HL-60 (cell line): ENCODE data around the gene JDP2.

Experiments used
- GABPA ChIP-seq: IDR thresholded peaks from 2 replicates; pipeline ENCODE4 v1.6.1; 2012; ENCODE audit warnings: low read depth
- POLR2AphosphoS5 ChIP-seq: IDR thresholded peaks from 2 replicates; pipeline ENCODE4 v1.6.1; 2012; ENCODE audit warnings: low read depth
- REST ChIP-seq: IDR thresholded peaks from 2 replicates; pipeline ENCODE4 v1.6.1; 2012; ENCODE audit warnings: low read depth; ENCODE audit not compliant: insufficient replicate concordance
- TF ChIP-seq, protein P1 (sequence below): IDR thresholded peaks from one replicate; pipeline ENCODE4 v1.5.1; 2011; ENCODE audit warnings: low read length, control low read depth, inconsistent platforms; ENCODE audit not compliant: insufficient read depth

- TF ChIP-seq REST (no peak), POLR2AphosphoS5 (no peak), GABPA (no peak)
- TF ChIP-seq, protein P1, sequence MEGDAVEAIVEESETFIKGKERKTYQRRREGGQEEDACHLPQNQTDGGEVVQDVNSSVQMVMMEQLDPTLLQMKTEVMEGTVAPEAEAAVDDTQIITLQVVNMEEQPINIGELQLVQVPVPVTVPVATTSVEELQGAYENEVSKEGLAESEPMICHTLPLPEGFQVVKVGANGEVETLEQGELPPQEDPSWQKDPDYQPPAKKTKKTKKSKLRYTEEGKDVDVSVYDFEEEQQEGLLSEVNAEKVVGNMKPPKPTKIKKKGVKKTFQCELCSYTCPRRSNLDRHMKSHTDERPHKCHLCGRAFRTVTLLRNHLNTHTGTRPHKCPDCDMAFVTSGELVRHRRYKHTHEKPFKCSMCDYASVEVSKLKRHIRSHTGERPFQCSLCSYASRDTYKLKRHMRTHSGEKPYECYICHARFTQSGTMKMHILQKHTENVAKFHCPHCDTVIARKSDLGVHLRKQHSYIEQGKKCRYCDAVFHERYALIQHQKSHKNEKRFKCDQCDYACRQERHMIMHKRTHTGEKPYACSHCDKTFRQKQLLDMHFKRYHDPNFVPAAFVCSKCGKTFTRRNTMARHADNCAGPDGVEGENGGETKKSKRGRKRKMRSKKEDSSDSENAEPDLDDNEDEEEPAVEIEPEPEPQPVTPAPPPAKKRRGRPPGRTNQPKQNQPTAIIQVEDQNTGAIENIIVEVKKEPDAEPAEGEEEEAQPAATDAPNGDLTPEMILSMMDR: no peak
Measured at GRCh38 chr14:75401361-75401760, 26.5 kb upstream of the JDP2 start.
